HG03095 (cell line): ENCODE measurements around the gene HNRNPUL1.
"Not testable (repeated sequence)": the region's sequence is repeated elsewhere in the genome, so short reads cannot be mapped to it uniquely, and the experiment has no call there.

Source experiments
- ATAC-seq: cut with Tn5 transposase; IDR thresholded peaks from one replicate; pipeline ENCODE4 v1.9.1; 2021; ENCODE audit warnings: moderate library complexity; ENCODE audit not compliant: unreplicated experiment

The HNRNPUL1 gene

DNA sequence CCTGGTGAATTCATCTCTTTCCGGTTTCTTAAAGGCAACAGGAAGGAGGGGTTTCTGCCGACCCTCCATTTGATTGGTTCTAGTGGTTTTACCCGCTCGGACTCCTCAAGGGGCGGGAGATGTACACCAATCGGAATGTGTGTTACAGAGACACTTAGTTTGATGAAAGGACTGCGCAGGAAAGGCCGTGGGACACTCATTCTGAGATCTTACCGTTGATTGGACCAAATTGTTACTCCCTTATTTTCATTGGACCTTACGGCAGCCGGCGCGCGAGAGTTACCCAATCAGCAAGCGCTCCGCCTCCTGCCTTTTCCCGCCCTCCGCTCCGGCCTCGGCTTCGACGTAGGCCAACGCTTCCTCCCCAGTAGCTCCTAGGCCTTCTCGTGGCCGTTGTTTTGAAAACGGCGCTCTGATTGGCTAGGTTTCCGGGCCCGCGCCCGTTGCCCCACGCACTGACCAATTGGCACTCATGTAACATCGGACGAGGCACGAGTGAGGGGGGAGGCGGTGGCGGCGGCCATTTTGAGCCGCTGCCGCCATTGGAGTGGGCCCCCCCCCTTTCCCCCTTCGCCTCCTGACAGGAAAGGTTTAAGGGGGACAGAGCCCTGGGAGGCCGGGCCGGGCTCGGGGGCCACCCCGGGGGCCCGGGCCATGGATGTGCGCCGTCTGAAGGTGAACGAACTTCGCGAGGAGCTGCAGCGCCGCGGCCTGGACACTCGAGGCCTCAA lies at the start of gene HNRNPUL1:
TSS of gene HNRNPUL1 (plus strand) at position 523 of the 731 bp plus-strand sequence. CDS start at position 655, 132 bp downstream.
- peak; percentile 59 for ATAC-seq

DNA sequence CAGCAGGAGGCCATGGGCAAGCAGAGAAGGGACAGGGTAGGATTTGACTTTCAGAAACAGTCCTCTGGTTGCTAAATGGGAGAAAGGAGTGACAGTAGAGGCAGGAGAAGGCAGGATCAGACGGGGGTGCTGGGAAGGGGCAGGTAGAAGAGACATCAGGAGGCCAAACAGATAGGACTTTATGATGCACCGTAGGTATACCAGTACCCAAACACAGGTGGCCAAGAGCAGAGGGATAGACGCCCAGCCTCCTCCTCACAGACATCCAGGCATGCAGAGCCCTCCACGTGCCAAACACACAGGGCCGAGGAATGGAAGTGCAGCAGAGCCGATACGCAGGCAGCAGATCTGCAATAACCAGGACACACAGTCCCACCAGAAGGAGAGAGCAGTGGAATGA lies 46.4 kb upstream of the HNRNPUL1 start:
- no peak for ATAC-seq

DNA sequence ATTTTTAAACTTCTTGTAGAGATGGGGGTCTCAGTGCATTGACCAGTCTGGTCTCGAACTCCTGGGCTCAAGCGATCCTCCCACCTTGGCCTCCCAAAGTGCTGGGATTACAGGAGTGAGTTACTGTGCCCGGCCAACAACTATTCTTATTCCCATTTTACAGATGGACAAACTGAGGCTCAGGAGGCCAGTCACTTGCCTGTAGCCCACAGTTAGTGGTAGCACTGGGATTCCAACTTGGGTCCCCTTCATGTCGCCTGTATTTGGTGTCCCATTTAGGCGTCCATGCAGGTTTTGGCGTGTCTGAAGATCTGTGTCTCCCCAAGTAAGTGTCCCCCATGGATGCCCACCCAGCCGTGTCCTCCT lies 45.9 kb upstream of the HNRNPUL1 start:
- no peak for ATAC-seq

DNA sequence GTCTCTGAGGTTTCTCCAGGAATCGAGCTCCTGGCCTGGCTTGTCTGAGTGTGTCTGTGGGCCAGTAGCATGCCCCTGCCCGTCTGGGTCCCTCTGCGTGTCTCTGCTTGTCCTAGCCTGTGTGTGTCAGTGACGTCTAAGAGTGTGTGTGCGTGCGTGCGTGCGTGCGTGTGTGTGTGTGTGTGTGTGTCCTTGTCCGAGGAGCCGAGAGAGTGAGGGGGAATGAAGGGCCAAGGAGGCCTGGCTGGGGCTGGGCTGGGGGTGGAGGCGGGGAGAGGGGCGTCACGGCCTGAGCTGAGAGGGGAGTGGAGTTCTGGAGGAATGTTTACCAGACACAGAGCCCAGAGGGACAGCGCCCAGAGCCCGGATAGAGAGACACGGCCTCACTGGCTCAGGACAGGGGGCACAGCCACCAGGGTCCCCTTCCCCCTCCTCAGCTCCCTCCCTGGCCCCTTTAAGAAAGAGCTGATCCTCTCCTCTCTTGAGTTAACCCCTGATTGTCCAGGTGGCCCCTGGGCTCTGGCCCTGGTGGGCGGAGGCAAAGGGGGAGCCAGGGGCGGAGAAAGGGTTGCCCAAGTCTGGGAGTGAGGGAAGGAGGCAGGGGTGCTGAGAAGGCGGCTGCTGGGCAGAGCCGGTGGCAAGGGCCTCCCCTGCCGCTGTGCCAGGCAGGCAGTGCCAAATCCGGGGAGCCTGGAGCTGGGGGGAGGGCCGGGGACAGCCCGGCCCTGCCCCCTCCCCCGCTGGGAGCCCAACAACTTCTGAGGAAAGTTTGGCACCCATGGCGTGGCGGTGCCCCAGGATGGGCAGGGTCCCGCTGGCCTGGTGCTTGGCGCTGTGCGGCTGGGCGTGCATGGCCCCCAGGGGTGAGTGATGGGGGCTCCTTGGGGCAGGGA lies 45.3 kb upstream of the HNRNPUL1 start, which contains the start of gene AXL:
TSS of gene AXL (plus strand) at position 609 of the 893 bp plus-strand sequence. CDS start at position 779, 170 bp downstream.
- ATAC-seq = no peak

DNA sequence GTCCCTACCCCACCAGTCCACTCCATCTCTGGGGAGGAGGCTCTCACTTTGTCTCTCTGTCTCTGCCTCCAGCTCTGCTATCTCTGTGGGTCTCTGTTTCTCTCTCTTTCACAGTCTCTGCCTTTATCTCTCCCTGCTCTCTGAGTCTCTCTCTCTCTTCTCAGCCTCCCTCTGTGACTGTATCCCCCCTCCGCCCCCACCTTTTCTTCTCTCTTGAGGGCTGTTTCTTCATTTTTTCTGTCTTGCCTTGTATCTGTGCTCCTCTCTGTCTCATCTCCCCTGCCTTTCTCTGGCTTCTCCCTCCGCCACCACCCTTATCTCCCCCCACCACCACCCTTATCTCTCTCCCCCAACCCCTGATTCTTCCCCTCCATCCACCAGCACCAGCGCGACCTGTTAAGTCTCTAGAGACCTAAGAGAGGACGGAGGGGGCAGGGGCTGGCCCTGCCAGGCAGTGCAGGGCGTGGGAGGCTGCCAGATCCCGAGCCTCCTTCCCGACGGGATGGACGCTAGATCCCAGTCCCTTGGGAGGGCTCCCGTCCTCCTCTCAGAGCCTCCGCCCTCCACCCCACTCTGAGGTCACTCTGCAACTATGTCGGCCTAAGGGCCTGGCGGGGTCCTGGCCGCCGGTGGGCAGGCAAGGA lies 44.1 kb upstream of the HNRNPUL1 start:
- no peak for ATAC-seq

DNA sequence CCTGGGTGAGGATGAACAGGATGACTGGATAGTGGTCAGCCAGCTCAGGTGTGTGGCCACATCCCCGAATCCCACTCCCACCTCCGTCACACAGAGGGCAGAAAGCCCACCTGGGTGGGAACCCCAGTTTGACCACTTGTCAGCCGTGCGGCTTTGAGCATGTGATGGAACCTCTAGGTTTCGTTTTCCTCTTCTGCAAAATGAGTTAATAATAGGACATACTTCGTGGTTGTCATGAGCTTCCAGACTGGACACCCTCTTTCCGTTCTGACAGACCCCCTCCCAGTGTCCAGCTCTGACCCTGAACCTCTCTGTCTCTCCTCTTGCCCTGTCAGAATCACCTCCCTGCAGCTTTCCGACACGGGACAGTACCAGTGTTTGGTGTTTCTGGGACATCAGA lies 43.4 kb upstream of the HNRNPUL1 start:
- no peak for ATAC-seq

DNA sequence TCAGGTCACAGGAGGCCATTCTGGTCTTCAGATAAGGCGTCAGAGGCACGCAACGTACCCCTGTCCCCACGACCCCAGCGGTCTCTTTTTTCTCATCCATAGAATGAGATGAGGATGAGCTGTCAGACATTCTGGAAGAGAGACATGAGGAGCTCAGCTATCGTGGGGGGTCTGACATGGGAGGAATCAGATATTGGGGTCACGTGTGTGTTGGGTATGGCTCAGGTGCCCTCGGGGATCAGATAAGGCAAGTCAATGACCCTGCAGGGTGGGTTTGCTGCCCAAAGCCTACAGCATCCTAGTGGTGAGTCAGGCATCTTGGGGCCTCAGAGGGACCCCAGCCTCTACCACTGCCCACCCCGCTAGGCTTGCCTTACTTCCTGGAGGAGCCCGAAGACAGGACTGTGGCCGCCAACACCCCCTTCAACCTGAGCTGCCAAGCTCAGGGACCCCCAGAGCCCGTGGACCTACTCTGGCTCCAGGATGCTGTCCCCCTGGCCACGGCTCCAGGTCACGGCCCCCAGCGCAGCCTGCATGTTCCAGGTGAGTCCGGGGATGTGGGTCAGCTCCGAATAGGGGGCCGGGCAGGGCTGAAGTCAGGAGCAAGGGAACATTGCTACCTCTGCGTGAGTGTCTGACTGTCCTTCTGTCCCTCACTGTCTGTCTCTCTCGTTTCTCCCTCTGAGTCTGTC lies 42.5 kb upstream of the HNRNPUL1 start:
- ATAC-seq = no peak

DNA sequence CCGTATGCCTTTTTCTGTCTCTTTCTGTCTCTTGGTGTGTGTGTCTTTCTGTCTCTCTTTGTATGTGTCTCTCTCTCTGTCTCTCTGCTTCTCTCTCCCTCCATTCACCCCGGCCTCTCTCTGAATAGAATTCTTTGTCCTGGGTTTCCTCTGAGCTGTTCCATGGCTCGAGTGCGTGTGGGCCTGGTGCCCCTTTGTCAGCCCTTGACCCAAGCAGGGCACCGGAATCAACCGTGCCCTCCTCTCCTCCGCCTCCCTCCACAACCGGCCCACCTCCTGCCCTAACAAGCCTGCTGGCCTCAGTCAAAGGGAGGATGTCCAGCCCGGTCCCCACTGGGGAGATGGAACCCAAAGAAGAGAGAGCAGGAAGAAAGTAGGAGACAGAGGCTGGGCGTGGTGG lies 41.9 kb upstream of the HNRNPUL1 start:
- ATAC-seq = no peak

DNA sequence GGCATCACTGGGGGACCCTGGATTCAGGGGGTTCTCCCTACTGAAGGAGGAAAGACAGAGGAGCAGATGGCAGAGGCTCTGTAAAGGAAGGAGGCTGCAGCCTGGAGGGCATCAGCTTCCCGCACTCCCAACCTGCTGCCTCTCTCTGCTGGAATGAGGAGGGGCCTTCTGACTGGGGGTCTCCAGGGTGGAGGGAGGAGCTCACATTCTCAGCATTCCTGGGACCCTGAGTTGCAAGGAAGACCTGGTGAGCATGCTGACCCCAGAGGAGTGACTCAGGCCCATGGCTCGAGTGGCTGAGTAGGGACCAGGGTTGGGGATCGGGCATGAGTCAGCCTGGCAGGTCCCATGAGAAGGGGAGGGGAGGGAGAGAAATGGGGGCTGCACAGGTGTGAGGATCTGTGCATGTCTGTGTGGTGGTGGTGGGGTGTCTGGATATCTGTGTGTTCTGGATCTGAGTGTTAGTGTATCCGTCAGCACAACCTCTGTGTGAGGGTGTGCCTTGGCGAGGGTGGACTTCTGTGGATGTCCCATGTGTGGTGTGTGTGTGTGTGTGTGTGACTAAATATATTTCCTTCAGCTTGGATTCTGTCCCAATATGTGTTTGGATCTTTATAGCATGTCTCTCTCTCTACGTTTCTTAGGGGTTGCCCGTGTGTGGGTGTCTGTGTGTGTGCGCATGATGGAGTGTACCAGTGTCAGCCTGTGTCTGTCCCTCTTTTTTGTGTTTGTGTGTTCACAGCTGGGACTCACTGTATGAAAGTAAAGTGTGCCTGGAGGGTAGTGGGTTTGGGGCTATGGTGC lies 40.5 kb upstream of the HNRNPUL1 start:
- ATAC-seq = no peak

DNA sequence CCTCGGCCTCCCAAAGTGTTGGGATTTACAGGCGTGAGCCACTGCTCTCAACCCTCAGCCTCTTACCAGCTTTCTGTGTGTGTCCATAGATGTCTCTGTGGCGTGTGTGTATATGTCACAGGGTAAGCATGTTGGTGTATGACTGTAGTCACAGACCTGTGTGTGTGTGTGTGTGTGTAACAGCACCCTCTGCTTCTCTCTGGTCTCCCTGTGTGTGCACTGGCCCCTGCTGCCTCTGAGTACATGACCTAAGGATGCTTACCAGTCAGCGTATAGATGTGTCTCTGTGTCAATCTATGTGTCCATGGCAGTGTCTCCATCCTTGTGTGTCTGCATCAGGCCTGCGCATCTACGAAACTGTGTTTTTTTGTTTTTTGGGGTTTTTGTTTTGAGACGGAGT lies 39.5 kb upstream of the HNRNPUL1 start:
- no peak for ATAC-seq

DNA sequence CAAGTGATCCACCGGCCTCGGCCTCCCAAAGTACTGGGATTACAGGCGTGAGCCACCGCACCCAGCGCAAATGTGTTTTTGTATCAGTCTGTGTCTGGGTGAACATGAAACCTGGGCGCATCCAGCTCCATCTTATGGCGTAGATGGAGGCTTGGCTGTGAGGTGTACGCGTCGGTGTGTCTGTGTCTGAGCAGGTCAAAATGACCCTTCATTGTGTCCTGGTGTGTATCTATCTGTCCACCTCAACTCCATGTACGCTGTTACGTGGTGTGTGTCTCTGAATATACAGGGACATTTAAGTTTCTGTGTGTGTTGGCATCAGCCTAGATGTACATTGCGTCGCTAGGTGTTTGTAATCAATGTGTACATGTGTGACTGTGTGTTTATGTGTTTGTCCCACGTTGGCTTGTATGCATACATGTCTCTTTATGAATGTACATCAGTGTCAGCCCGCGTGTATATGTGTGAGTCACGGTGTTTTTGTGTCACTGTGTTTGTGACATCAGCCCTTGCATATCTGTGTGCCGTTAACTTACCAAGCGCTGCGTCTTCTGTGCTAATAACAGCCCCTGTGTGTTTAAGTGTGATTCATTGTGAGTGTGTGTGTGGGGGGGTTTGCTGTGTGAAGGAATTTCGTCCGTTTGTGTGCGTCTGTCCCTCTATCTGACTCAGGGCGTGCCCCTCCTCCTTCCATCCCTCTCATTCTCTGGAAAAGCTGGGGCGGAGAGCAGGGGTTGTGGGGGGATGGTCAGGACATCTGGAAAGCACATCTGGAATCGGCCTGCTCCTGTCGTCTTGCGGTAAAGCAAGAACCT lies 38.7 kb upstream of the HNRNPUL1 start:
- ATAC-seq = no peak

DNA sequence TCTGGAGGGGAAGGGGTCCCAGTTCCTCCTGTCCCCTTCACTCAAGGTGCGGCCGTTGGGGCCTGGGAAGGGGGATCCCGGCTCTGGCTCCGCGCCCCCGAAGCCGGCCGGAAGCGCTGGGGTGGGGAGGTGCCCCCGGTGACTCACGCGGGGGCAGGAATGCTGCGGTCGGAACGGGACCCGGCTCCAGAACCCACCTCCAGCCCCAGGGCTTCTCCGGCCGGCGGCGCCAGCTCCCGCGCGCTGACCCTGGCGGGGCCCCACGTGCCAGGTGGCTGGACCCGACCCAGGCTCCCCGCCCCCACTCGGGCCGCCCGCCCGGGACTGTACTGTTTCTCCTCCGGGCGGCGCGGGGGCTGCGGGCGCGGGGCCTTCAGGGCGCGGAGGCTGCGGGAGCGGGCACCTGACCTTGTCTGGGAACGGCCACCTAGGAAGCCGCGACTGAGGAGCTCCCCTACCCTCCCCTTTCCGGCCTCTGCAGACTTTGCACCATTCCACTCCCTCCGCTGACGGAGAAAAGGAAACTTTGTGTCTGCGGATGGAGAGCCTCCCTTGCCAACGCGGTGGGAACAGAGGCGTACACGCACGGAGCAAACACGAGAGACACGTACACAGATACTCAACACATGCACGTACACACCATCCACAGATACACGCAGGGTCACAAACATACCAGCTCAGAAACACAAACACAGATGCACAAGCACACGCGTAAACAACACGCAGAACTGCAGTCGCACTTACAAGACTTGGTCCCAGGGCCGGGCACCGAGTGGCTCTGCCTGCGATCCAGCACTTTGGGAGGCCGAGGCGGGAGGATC lies 37.9 kb upstream of the HNRNPUL1 start:
- no peak for ATAC-seq

DNA sequence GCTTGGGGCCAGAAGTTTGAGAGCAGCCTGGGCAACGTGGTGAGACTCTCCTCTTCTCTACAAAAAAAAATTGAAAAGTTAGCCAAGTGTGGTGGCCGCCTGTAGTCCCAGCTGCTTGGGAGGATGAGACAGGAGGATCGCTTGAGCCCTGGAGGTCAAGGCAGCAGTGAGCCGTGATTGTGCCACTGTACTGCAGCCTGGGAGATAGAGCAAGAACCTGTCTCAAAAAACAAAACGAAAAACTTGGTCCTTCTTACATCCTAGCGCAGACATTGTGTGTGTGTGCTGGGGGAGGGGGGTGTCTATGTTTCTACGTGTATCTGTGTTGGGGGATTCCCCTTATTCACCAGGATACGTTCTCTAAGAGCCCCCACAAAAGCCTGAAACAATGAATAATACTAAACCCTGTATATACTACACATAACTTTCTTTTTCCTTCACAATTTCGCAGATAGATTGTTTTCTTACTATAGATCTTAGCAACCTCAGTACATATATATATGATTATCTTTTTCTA lies 37.2 kb upstream of the HNRNPUL1 start:
- no peak for ATAC-seq

DNA sequence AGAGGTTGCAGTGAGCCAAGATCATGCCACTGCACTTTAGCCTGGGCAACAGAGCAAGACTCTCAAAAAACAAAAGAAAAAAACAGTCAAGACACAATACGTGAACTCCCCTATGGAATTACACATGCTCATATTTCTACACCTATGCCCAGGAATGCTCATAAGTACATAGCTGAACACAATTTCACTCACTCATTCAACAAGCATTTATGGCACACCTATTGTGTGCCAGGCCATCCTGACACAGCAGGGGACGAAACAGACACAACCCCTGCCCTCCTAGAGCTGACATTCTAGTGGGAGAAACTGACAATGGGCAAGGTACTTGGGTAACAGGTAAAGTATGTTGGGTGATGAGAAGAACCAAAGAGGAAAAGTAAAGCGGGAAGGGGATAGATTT lies 35.7 kb upstream of the HNRNPUL1 start:
- no peak for ATAC-seq

DNA sequence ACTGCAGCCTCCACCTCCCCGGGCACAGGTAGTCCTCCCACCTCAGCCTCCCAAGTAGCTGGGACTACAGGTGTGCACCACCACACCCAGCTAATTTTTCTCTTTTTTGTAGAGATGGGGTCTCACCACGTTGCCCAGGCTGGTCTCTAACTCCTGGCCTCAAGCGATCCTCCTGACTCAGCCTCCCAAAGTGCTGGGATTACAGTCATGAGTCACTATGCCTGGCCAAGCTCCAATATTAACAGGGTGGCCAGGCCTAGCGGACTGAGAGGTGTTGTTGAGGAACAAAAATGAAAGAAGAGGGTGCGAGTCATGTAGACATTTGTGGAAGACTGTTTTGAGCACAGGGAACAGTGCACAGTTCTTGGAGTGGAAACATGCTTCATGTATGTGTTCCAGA lies 34.8 kb upstream of the HNRNPUL1 start:
- not testable (repeated sequence) for ATAC-seq

DNA sequence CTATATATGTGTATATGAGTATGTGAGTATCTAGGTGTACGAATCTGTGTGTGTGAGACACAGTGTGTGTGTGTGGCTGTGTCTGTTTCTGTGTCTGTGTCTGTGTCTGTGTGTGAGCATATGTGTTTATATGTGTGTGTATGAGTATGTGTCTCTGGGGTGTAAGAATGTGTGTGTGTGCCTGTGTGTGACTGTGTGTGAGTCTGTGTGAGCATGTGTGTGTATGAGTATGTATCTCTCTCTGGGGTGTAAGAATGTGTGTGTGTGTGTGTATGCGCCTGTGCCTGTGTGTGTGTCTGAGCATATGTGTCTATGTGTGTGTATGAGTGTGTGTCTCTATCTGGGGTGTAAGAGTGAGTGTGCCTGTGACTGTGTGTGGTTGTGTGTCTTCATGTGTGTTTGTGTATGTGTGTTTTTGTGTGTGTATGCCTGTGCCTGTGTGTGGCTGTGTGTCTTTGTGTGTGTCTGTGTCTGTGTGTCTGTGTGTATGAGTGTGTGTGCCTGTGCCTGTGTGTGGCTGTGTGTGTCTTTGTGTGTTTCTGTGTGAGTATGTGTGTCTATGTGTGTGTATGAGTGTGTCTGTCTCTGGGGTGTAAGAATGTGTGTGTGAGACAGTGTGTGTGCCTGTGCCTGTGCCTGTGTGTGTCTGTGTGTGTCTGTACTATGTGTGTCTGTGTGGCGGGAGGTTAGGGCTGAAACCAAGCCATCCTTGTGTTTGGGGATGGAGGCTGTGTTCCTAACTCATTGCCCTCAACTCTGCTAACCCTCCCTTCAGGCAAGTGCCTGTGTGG lies 33.9 kb upstream of the HNRNPUL1 start:
- no peak for ATAC-seq

DNA sequence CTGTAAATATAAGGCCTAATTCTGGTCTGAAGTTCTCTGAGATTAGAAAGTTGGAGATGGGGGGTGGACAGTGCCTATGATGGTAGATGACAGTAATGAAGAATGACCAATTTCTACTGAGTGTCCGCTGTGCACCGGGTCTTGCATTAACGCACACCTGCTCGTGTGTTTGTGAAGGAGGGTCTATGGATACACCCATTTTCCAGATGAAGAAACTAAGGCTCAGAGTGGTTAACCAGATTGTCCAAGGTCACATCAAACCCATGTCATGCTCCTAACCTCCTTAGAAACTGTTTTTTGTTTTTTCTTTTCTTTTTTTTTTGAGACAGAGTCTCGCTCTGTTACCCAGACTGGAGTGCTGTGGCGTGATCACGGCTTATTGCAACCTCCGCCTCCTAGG lies 31.5 kb upstream of the HNRNPUL1 start:
- ATAC-seq = no peak
